GM12878 (cell line): ENCODE results near the gene B3GNT8. TPM values are rescaled to one million over a fixed set of nuclear protein-coding genes. Genes with fewer than 3 reads are reported as not detected.

Source experiments
- ATAC-seq: fragments of 200-7000 bp; cut with Tn5 transposase; 3 replicates; pipeline ENCODE4 v1.9.1; 2020; ENCODE audit warnings: mild to moderate bottlenecking, moderate library complexity
- BruUV-seq: library from RNA; stranded (reverse); fragments of 400-500 nt; replicated peaks from 2 replicates; lab custom pipeline; 2021; lab: Mats Ljungman, UMichigan
- CTCF ChIA-PET: fragments of 300-600 bp; sonication (Branson Sonifier 250); formaldehyde crosslinking; extraction: SDS; loops from one replicate; lab custom pipeline; 2021; ENCODE audit warnings: inconsistent platforms; lab: Yijun Ruan, JAX
- POLR2A ChIA-PET: fragments of 350-600 bp; formaldehyde crosslinking; extraction: SDS; loops from one replicate; lab custom pipeline; 2021; ENCODE audit warnings: inconsistent platforms; lab: Charles Lee
- RAD21 ChIA-PET: fragments of 300-600 bp; sonication (Branson Sonifier 250); formaldehyde crosslinking; loops from one replicate; lab custom pipeline; 2023; ENCODE audit warnings: antibody characterized with exemption; ENCODE audit not compliant: unreplicated experiment; lab: Charles Lee
- SMC1A ChIA-PET: fragments of 300-600 bp; sonication (Branson Sonifier 250); formaldehyde crosslinking; loops from one replicate; lab custom pipeline; 2023; ENCODE audit not compliant: unreplicated experiment, uncharacterized antibody; lab: Charles Lee
- DNase-seq: peaks from one replicate; pipeline ENCODE4 v3.0.0-alpha.2; 2011; ENCODE audit warnings: low read depth, low spot score
- FAIRE-seq: peaks from 3 replicates; lab custom pipeline; 2011; peaks lifted over from hg19 to GRCh38; lab: Jason Lieb, UNC
- H2AFZ ChIP-seq: 2 replicates; pipeline ENCODE4 v1.6.0; 2011; ENCODE audit warnings: low read depth, low read length, control low read depth; ENCODE audit not compliant: control insufficient read depth
- H3K27ac ChIP-seq: 2 replicates; pipeline ENCODE4 v1.5.1; 2011; ENCODE audit warnings: control low read depth; ENCODE audit not compliant: control insufficient read depth, insufficient read depth
- H3K27me3 ChIP-seq, 2 experiments: replicated peaks in 1 of 2; 2 replicates each; pipeline versions ENCODE4 v1.6.0 to v1.6.1; 2011; ENCODE audit warnings: low read length in 1 of 2; ENCODE audit not compliant: control insufficient read depth in 2 of 2, insufficient read depth in 2 of 2
- H3K36me3 ChIP-seq, 2 experiments: 2 replicates each; pipeline ENCODE4 v1.5.1; 2011; ENCODE audit warnings: low read length in 1 of 2; ENCODE audit not compliant: control insufficient read depth in 2 of 2, insufficient read depth in 2 of 2
- H3K4me1 ChIP-seq: 2 replicates; pipeline ENCODE4 v1.6.1; 2011; ENCODE audit warnings: mild to moderate bottlenecking, low read length, moderate library complexity, mixed read lengths; ENCODE audit not compliant: control insufficient read depth, insufficient read depth
- H3K4me2 ChIP-seq: 2 replicates; pipeline ENCODE4 v1.6.0; 2011; ENCODE audit warnings: control low read depth; ENCODE audit not compliant: control insufficient read depth, insufficient read depth
- H3K4me3 ChIP-seq: fragments of 200-600 bp; sonication (generic); 2 replicates; pipeline ENCODE4 v1.5.1; 2016
- H3K79me2 ChIP-seq: 2 replicates; pipeline ENCODE4 v1.6.0; 2011; ENCODE audit warnings: low read length; ENCODE audit not compliant: control insufficient read depth, insufficient read depth
- H3K9ac ChIP-seq: 2 replicates; pipeline ENCODE4 v1.8.0; 2011; ENCODE audit warnings: low read length, control low read depth, mixed read lengths; ENCODE audit not compliant: control insufficient read depth, insufficient read depth
- H3K9me3 ChIP-seq: replicated peaks from 3 replicates; pipeline ENCODE4 v1.5.1; 2011; ENCODE audit warnings: mild to moderate bottlenecking, low read length; ENCODE audit not compliant: control insufficient read depth, insufficient read depth
- H4K20me1 ChIP-seq: 2 replicates; pipeline ENCODE4 v1.6.0; 2011; ENCODE audit not compliant: control insufficient read depth, insufficient read depth
- ATF7 ChIP-seq: fragments of 450-650 bp; IDR thresholded peaks from 2 replicates; pipeline ENCODE4 v1.6.1; 2016; ENCODE audit warnings: low read depth, mild to moderate bottlenecking
- BMI1 ChIP-seq: fragments of 450-650 bp; IDR thresholded peaks from 2 replicates; pipeline ENCODE4 v1.6.1; 2016; ENCODE audit warnings: mild to moderate bottlenecking, moderate library complexity, borderline replicate concordance
- CREB1 ChIP-seq: IDR thresholded peaks from 2 replicates; pipeline ENCODE4 v1.6.1; 2012; ENCODE audit warnings: low read depth, mild to moderate bottlenecking, inconsistent platforms
- CTCF ChIP-seq, 3 experiments: IDR thresholded peaks in 2 of 3; conservative IDR thresholded peaks in 1 of 3; 2 replicates each; pipeline ENCODE4 v1.5.1; 2011; ENCODE audit warnings: low read depth in 3 of 3, low read length in 3 of 3, mild to moderate bottlenecking in 3 of 3, control low read depth in 2 of 3, moderate library complexity in 2 of 3, inconsistent platforms in 1 of 3, mixed read lengths in 1 of 3; ENCODE audit not compliant: control insufficient read depth in 2 of 3, insufficient read depth in 1 of 3; ENCODE audit errors: extremely low read depth in 1 of 3
- E2F8 ChIP-seq: fragments of 450-650 bp; IDR thresholded peaks from 2 replicates; pipeline ENCODE4 v1.6.1; 2018; ENCODE audit warnings: mild to moderate bottlenecking, low read depth, moderate library complexity; ENCODE audit not compliant: partially characterized antibody
- E4F1 ChIP-seq: fragments of 450-650 bp; IDR thresholded peaks from 2 replicates; pipeline ENCODE4 v1.6.1; 2018; ENCODE audit warnings: borderline replicate concordance, mild to moderate bottlenecking; ENCODE audit not compliant: partially characterized antibody
- ESRRA ChIP-seq: IDR thresholded peaks from 2 replicates; pipeline ENCODE4 v1.6.1; 2012; ENCODE audit warnings: mild to moderate bottlenecking, low read length, improper control_type of control experiment
- IKZF1 ChIP-seq: fragments of 450-650 bp; conservative IDR thresholded peaks from 2 replicates; pipeline ENCODE4 v1.6.1; 2017; ENCODE audit warnings: antibody characterized with exemption, mild to moderate bottlenecking
- IKZF2 ChIP-seq, 2 experiments: fragments of 450-650 bp; IDR thresholded peaks; 2 replicates each; pipeline ENCODE4 v1.6.1; 2017; ENCODE audit warnings: mild to moderate bottlenecking in 2 of 2, moderate library complexity in 2 of 2
- MYB ChIP-seq: fragments of 150-350 bp; IDR thresholded peaks from 2 replicates; pipeline ENCODE4 v1.6.1; 2014; ENCODE audit warnings: mild to moderate bottlenecking, low read depth, low read length, borderline replicate concordance
- NFIC ChIP-seq: IDR thresholded peaks from 2 replicates; pipeline ENCODE4 v1.6.1; 2012; ENCODE audit warnings: low read depth, mild to moderate bottlenecking, inconsistent platforms, low read length, moderate library complexity
- SIN3A ChIP-seq: IDR thresholded peaks from 2 replicates; pipeline ENCODE4 v1.6.1; 2012; ENCODE audit warnings: low read depth, low read length, improper control_type of control experiment
- SMAD1 ChIP-seq: fragments of 450-650 bp; IDR thresholded peaks from 2 replicates; pipeline ENCODE4 v1.6.1; 2018; ENCODE audit warnings: mild to moderate bottlenecking, low read depth; ENCODE audit not compliant: partially characterized antibody
- TCF12 ChIP-seq: IDR thresholded peaks from 2 replicates; pipeline ENCODE4 v1.6.1; 2011; ENCODE audit warnings: low read depth, mild to moderate bottlenecking, low read length
- TCF7 ChIP-seq: IDR thresholded peaks from 2 replicates; pipeline ENCODE4 v1.6.1; 2014; ENCODE audit warnings: antibody characterized with exemption, borderline replicate concordance
- ZBED1 ChIP-seq: IDR thresholded peaks from 2 replicates; pipeline ENCODE4 v1.6.1; 2016; ENCODE audit warnings: borderline replicate concordance
- ZNF207 ChIP-seq: fragments of 450-650 bp; IDR thresholded peaks from 2 replicates; pipeline ENCODE4 v1.6.1; 2014; ENCODE audit warnings: antibody characterized with exemption, mild to moderate bottlenecking, borderline replicate concordance
- ZNF24 ChIP-seq: fragments of 450-650 bp; IDR thresholded peaks from 2 replicates; pipeline ENCODE4 v1.6.1; 2017; ENCODE audit warnings: antibody characterized with exemption, mild to moderate bottlenecking
- WGBS: methylation state at CpG from one replicate; pipeline ENCODE4 v1.1.6; 2016; ENCODE audit warnings: low lambda C conversion rate; ENCODE audit not compliant: insufficient replicate concordance, insufficient coverage; ENCODE audit errors: missing lambda C conversion rate; 5-methylcytosine and 5-hydroxymethylcytosine counted together
- in situ Hi-C: fragments of 300-500 bp; cut with MboI; formaldehyde crosslinking; loops from 9 replicates; pipeline ENCODE4 v1.14.3; 2018; ENCODE audit warnings: mixed read lengths
- intact Hi-C: fragments of 100-400 bp; cut with micrococcal nuclease; formaldehyde crosslinking; loops from one replicate; pipeline ENCODE4 v1.14.2; 2022; ENCODE audit not compliant: unreplicated experiment
- polyA plus RNA-seq, 11 experiments: library from polyadenylated mRNA; depleted of rRNA in 4 of 11; unstranded in 6 of 11; stranded (reverse) in 5 of 11; fragments of >200 nt; fragmentation: Nextera tagmentation in 4 of 11; fragmentation: Illumina TruSeq in 1 of 11; extraction: Ambion mirVana in 4 of 11; extraction: Trizol in 1 of 11; gene quantifications; 1 replicate in 1 of 11; 2 replicates in 10 of 11; pipeline versions ENCODE4 v1.2.1 to v1.2.3, GENCODE V29; 2011 to 2016; ENCODE audit warnings: inconsistent platforms in 2 of 11, missing spikeins in 2 of 11, low read depth in 1 of 11
- total RNA-seq, 4 experiments: library from RNA; depleted of rRNA in 3 of 4; stranded (reverse); fragments of >200 nt in 3 of 4; fragmentation: Illumina TruSeq in 1 of 4; extraction: Trizol in 1 of 4; gene quantifications; 2 replicates each; pipeline versions ENCODE4 v1.2.1 to v1.2.3, GENCODE V29; 2013 to 2021

Gene B3GNT8
- total and polyA plus RNA-seq, 10 of the 15 experiments (the other 5 are each of a cell fraction or from before 2014, with no cell fraction given): 0.06 to 1.2 (median 0.31) TPM; not detected in 4

- DNase-seq (no peak), ATAC-seq (peak; percentile 38), FAIRE-seq (no peak)
- peak overlapping the region; percentile 82 for H3K27ac ChIP-seq
- peak overlapping the region; percentile 89 for H3K4me2 ChIP-seq
- peaks cover 59% of the 10 kb centered on the region for H3K79me2 ChIP-seq
- H3K4me1 ChIP-seq: peaks cover 21% of the 10 kb centered on the region
- H3K36me3 ChIP-seq: peaks cover 10 to 14% of the 10 kb centered on the region in 2 experiments; a peak in 3 of 4 replicates
- SMC1A ChIA-PET: interaction anchor here (0.8 to 1.6 kb wide), 2 partner anchors 44 to 54 kb away, joined by 3 read pairs; no protein-coding TSS in a partner anchor
- RAD21 ChIA-PET: interaction anchor here (0.8 to 0.9 kb wide), 2 partner anchors 28 to 30 kb away, joined by 3 to 4 read pairs; no protein-coding TSS in a partner anchor
- no peaks in the 10 kb centered on the region for H3K27me3 ChIP-seq
- peak overlapping the region; percentile 69 for H3K9ac ChIP-seq
- peak overlapping the region; percentile 23; the same call in 1 of the 2 replicates for H2AFZ ChIP-seq
- peak overlapping the region; percentile 80 for H3K4me3 ChIP-seq
- in situ Hi-C loops: no loop called here
- CTCF ChIA-PET: interaction anchor here (1.0 to 1.6 kb wide), 4 partner anchors 26 to 73 kb away, joined by 3 to 7 read pairs (median 4); partner anchors contain the start of gene B9D2
- no TSS peak for BruUV-seq
- POLR2A ChIA-PET: interaction anchor here (1.5 kb wide), 1 partner anchor 43 kb away, joined by 9 read pairs; the partner anchor contains the start of gene TGFB1
- WGBS: 42% methylated on average over 6 of the region's 6 CpGs
- H4K20me1 ChIP-seq: no peaks in the 10 kb centered on the region
- intact Hi-C loops: loop anchor here (5.0 kb wide), 1 partner anchor 133 kb away; the partner anchor contains the start of gene HNRNPUL1
- H3K9me3 ChIP-seq: no peaks in the 10 kb centered on the region
- TF ChIP-seq ZNF207 (no peak), IKZF1 (0 out of 2 replicates have a peak, but pooled peaks have one; percentile 7), ESRRA (no peak), E2F8 (no peak), MYB (no peak), ATF7 (no peak), SIN3A (no peak), BMI1 (no peak), IKZF2 (IDR thresholded peaks at IDR 0.05) (no peak), SMAD1 (no peak), TCF7 (no peak), ZBED1 (no peak), E4F1 (no peak), NFIC (no peak), ZNF24 (no peak), TCF12 (peak; percentile 40; the same call in 1 of the 2 replicates), CTCF (IDR thresholded peaks at IDR 0.05 in 2 of 3, conservative IDR thresholded peaks at IDR 0.05 in 1 of 3; ENCODE audit: control insufficient read depth in 2 of 3, extremely low read depth in 1 of 3, insufficient read depth in 1 of 3, low read depth in 3 of 3, low read length in 3 of 3) (no peak), CREB1 (no peak)
Measured at GRCh38 chr19:41395355-41395754, 31.8 kb downstream of the B3GNT8 start.
